NT2/D1 (cell line): ENCODE results near the gene ANTKMT.

Experiments used
- YY1 ChIP-seq: IDR thresholded peaks from 2 replicates; pipeline ENCODE4 v1.6.1; 2011; ENCODE audit not compliant: insufficient read length, insufficient read depth
- ZNF274 ChIP-seq: IDR thresholded peaks from 2 replicates; pipeline ENCODE4 v1.6.1; 2011; ENCODE audit warnings: mild to moderate bottlenecking, low read depth, low read length

GRCh38 chr16:680625-680945 is 40.4 kb upstream of the ANTKMT start:
- no peak for TF ChIP-seq YY1
- TF ChIP-seq ZNF274, result no peak
